ENCODE measurements around the gene FOXE1.

The FOXE1 gene

GRCh38 chr9:97866848-97867247, 13.8 kb downstream of the FOXE1 start:
- DNase-seq: no peak

DNA sequence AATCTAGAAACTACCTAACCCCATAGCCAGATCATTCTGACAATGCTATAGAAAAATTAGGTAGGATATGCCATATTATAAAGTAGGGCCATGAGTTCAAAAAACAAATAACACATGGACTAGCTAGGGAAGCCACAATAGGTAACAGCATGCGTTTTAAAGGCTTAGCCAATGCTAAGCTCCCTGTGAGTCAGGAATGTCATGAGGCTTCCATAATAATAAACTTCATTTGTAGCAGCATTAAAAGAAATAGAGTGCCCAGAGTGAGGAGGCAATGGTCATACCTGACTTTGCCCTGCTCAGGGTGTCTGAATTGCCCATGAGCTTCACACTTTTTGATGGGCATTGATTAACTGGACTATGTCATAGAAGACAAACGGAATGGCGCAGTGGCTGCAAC, 15.8 kb downstream of the FOXE1 start:
- DNase-seq: no peak

- DNase-seq: no peak
Measured at GRCh38 chr9:97873425-97873824, 20.4 kb downstream of the FOXE1 start.

GRCh38 chr9:97873882-97874281, 20.9 kb downstream of the FOXE1 start:
- no peak for DNase-seq

DNA sequence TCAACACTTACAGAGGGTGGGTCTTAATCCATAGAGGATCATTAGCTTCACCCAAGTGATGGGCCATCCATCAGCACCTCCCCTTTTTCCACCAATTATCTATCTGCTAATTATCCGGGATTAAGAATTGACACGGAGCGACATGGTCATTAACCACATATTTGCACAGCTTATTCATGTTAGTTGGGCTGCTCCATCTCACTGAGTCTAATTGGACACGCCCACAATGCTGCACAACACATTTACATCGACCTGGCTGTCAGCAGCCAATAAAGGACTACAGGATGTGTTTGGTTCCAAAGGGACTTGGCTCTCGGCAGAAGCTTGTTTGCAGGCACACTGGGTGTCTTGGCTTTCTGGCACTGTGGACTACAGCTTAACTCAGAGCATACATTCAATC, 21.6 kb downstream of the FOXE1 start:
- DNase-seq: no peak

- DNase-seq: no peak
Measured at GRCh38 chr9:97875111-97875510, 22.1 kb downstream of the FOXE1 start.

DNA sequence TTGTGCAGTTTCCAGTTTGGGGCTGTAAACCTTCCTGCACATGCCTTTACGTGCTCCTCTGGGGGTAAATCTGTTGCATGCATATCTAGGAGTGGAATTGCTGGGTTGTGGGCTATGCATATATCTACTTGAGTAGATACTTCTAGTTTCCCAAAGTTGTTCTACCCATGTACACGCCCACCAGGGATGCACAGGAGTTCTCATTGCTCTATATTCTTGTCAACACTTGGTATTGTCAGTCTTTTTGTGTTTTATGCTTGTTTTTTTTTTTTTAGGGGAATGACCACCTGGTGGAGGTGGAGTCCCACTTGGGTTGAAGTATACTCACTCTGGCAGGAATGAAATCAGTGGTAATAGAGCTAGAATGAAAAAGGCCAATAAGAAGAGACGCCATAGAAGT, 23.0 kb downstream of the FOXE1 start:
- DNase-seq: no peak

- DNase-seq: no peak
Measured at GRCh38 chr9:97880336-97880735, 27.3 kb downstream of the FOXE1 start.

GRCh38 chr9:97889941-97890887, 37.2 kb downstream of the FOXE1 start:
- no peak for DNase-seq

GRCh38 chr9:97891736-97892135, 38.7 kb downstream of the FOXE1 start:
- no peak for DNase-seq

- DNase-seq: no peak
Measured at GRCh38 chr9:97892421-97892820, 39.4 kb downstream of the FOXE1 start.

DNA sequence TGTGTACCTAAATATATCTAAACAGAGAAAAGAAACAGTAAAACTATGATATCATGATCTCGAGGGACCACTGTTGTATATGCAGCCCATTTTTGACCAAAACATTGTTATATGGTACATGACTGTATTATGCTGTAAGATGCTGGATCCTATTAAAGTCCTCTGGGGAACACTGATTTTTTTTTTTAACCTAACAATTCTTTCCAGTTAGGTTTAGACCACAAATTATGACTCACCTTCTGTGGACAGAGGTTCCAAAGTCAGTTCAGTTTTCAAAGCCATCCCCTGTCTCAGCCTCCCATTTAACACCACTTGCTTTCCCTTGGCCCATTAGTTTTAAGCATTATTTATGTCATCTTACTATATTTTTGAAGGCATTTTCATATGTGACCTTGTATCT, 42.2 kb downstream of the FOXE1 start:
- DNase-seq: no peak

DNA sequence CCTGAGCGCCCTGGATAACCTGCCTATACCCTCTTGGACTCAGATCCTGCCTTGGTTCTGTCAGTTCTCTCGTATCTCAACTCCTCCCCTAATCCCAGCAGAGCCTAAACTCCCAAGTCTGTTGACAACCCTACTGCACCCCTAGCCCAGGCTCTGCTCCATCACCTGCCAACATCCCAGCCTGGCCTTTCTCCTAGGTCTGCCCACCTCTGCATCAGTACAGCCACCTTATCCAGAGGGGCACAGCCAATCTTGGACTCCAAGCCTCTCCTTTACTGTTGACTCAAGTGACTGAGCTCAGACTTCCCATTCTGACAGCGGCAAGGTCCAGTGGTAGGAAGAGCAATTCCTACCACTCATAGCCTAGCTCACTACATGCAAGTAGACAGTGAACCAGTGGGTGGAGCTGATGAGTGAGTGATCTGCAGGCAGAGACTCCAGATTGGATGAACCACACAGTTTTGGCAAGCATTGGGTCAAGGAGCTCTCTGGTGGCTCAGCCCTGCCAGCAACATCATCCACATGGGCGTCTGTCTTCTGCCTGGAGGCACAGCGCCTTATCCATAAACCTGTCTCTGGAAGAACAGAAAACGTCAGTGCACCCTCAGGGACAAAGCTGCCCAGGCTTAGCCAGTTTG, 42.8 kb downstream of the FOXE1 start:
- DNase-seq: no peak

GRCh38 chr9:97900103-97900737, 47.2 kb downstream of the FOXE1 start:
- no peak for DNase-seq

- no peak for DNase-seq
Measured at GRCh38 chr9:97900738-97901565, 47.9 kb downstream of the FOXE1 start.

GRCh38 chr9:97903177-97903576, 50.2 kb downstream of the FOXE1 start:
- DNase-seq: no peak

DNA sequence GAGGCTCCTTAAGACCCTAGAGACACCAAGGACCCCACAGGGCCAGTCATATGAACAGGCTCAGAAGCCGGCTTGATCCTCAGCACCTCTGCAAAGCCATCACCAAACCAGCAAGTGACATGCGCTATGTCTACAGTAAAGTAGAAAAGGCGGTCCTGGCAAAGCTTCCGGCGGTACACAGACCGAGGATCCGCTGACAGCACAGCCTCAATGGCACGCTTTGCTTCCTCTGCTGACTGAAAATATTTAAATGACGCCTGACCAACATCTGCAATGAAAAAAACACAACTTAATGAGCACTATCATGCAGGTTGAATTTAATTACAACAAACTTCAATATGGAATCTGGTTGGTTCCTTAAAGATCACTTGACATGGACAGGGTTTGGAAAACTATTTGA, 51.7 kb downstream of the FOXE1 start:
- no peak for DNase-seq

- DNase-seq: no peak
Measured at GRCh38 chr9:97905228-97905627, 52.2 kb downstream of the FOXE1 start.
